HL-60/S4 treated with phorbol 12-myristate 13-acetate at 8.2 ng/mL for 4 days and 3 days (cell line): ENCODE measurements around the gene TBCK.

Experiments used
- in situ Hi-C: fragments of 300-500 bp; cut with MboI; formaldehyde crosslinking; loops from 2 replicates; pipeline ENCODE4 v1.15.0; 2022; ENCODE audit warnings: low sequenced_read_pairs

TBCK gene

DNA sequence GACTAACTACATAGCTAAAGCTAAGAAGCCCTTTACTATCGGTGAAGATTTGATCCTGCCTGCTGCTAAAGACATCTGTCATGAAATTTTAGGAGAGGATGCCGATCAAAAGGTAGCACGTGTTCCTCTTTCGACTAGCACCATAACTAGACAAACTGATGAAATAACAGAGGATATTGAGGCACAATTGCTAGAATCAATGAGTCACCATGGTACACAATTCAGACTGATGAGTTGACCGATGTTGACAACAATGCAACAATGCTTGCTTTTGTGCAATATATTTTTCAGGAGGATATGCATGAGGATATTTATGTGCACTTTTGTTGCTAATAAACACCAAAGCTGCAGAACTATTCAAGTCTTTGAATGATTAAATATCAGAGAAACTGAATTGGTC, 24.3 kb downstream of the TBCK start:
- in situ Hi-C loops: no loop called here

DNA sequence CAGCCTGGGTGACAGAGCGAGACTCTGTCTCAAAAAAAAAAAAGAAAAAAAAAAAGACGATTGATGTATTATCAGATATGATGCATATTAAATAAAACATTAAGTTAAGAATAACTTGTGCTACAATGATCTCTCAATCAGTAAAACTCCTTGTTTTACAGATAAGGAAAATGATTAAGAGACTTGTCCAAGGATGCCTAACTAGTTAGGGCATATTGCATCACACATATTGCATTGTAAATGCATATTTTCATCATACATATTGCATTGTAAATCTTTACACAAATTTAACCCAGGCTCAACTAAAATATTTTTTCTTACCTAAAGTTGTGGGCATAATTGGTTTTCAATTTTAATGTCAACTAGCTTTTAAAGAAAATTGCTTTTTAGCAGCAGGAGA, 26.3 kb downstream of the TBCK start:
- in situ Hi-C loops: no loop called here

DNA sequence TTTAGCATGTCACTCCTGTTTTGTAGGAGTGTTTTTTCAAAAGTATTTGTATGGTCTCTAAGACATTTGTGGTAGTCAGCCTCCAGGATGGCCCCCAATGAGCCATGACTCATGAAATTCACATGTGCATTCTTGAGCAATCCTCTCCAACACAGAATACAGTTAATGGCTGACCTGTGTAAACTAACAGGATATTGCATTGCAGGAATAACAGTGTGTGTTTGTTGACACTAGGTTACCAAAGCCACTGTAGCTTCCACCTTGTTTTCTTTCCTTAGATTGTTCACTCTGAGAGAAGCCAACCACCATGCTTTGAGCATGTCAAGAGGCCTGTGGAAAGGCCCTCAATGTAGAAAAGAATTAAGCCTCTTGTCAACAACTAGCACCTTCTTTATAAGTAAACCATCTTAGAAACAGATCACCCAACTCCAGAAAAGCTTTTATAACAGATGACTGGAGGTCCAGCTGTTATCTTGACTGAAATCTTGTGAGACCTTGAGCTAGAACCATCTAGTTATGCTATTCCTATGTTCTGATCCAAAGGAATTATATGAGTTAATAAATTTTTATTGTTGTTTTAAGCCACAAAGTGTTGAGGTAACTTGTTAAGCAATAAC, 28.5 kb downstream of the TBCK start:
- in situ Hi-C loops: no loop called here

DNA sequence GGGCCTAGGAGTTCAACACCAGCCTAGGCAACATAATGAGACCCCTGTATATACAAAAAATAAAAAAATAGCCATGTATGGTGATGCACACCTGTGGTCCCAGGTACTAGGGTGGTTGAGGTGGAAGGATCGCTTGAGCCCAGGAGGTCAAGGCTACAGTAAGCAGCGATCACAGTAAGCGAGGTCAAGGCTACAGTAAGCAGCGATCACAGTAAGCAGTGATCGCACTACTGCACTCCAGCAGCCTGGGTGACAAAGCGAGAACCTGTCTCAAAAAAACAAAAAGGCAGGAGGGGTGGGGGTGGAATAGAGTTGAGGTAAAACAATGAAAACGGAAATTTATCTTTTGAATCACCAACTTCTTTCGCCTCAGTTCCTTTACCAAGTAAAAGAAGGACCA, 29.4 kb downstream of the TBCK start:
- in situ Hi-C loops: no loop called here

DNA sequence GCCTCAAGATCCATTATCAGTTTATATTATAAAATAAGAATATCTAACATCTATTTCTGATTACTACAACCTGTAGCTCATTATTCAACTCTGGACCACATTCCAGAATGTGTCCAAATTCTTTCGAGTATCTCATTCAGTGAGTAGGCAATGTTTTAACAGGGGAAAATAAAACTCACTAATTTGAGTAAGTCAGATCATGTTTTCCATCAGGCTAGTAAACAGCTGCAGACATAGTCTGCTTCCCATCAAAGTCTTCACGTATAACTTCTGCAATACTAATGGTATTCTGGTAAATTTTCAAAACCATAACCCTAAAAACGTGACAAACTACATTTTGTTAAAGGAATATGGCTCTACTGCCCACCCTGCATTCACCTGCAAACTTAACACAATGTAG, 31.8 kb downstream of the TBCK start:
- in situ Hi-C loops: no loop called here

DNA sequence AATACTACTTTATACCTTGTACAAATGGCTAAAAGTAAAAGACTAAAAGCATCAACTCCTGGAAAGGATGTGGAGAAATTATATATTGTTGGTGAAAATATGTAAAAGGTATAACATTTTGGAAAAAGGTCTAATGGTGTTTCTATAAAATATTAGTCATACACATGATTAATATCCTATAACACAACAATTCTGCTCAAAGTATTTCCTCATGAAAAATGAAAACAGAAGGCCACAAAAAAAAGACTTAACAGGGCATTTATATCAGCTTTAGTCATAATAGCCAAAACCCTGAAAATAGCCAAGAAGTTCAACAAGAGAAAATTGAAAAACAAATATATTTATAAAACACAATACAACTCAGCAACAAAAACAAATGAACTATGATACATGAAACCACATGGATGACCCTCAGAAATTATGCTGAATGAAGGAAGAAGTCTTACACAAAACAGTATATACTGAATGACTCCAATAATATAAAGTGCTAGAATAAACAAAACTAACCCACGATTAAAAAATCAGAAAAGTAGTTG, 38.8 kb downstream of the TBCK start:
- in situ Hi-C loops: no loop called here

DNA sequence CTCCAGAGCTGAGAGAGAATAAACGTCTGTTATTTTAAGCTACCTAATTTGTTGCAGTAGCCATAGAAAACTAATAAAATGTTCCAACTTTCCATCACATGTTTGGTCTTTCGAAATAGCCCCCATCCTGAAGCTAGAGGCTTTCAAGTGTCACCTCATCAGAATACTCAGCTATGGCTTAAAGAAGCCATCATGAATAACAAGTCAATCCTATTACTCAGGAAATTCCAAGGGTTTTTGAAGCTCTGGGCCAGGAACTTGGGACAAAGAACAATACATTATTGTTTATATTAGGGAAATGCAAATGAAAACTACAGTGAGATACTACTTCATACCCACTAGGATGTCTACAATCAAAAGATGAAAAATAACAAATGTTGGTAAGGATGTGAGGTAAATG, 42.2 kb downstream of the TBCK start:
- in situ Hi-C loops: no loop called here

DNA sequence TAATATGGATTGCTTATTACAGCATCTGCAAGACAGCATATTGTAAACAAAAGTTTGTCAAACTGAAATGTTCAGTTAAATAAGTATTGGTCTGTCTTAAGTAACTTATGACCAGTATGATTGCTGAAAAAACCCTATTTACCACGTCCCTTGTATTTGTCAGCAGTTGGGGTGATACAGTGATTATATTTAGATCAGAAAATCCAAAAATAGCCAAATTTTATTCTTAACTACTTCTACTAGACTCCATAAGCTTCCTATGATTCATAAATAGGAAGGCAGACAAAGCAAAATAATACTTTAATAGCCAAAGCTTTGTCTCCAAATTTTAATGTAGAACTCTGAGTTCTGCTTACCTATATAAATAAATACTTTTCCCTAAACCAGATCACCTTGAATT, 45.3 kb downstream of the TBCK start:
- in situ Hi-C loops: no loop called here

DNA sequence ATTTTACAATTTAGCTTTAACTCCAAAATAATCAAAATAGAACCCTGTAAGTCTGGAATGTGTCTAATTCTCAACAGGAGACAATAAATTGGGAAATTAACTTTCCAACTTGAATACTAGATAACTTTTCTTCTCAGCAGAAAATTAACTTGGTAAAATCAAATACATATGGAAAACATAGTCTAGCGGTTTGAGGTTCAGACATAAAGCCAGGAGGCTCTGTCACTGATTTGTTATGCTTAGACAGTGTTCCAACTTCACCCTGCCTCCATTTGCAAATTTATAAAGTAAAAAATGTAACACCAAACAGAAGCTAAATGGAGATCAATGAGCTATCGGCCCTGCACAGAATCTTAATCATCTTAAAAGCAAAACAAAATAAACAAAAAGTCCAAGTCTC, 46.3 kb downstream of the TBCK start:
- in situ Hi-C loops: no loop called here

DNA sequence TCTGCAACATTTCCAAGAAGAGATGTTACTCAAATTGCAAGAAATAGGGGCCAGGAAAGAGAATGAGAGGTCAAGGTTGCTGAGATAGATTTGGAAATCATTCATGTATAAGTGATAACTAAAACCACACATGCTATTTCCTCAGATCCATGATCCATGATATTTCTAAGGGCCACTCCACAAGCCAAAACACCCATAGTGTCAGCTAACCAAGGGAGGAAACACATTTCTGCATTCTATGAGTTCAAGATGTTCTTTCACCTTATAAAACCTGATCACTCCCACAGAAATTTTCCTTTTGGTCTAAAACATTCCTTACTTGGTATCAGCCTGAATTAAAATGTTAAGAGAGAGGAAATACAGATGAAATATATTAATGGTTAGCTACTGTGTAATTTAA, 47.2 kb downstream of the TBCK start:
- in situ Hi-C loops: no loop called here

DNA sequence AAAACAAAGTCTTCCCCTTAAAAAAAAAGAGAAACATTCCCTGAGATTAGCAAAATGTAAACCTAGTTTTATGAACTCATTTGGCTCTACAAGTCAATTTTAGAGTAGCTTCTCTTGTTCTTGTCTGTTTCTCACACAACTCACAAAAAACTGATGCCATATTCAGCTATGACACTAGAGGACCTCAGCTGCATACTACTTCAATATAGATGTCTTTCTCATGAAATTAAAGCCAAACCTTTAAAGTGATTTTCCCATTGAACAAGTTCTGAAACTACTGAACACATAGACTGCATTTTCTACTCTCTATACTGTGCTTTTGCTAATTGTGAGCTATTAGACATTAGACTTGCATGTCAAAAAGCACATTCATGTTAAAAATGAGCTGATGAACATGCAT, 49.8 kb downstream of the TBCK start:
- in situ Hi-C loops: no loop called here

DNA sequence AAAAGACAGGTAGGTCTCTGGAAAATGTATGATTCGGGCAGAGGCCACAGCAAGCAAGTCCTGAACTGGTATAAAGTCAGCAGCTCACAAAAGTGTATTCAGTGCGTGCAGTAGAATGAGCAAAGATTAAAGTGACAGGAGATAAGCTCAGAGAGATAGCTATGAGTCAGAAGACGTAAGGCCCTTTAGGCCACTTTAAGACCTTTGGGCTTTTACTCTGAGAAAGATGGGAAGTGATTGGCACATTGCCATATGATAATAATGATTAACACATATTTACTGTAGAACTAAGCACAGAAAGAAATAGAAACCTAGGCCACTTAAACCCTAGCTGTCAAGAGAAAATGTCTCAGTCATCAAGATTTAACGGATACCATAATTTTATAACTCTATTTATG, 51.7 kb downstream of the TBCK start:
- in situ Hi-C loops: no loop called here

DNA sequence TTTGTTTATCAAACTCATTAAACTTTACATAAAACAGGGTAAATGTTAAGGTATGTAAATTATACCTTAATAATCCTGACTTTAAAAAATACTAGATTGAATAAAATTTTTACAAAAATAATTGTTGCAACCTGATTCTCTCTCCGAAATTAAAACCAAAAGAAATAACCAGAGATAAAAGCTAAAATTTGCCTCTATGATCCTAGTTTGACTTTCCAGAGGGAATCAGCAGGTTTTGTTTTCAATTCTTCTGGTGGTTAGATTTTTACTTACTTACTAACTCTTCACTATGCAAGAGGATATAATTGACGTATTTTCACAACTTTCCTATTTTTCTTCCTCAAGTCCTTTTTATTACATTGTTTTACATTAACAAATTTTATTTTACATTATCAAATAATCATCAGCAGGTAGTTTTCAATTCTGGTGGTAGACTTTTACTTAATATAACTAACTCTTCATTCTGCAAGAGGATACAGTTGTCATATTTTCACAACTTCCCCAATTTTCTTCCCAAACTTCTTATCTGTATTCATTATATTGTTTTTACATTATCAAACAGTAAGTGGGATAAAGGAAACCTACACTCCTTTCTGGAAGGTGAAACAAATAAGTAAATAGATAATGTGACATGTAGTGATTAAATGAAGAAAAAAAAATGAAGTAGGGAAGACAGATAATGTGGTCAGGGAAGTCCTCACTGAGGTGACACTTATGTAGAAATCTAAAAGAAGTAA, 52.2 kb downstream of the TBCK start:
- in situ Hi-C loops: no loop called here

DNA sequence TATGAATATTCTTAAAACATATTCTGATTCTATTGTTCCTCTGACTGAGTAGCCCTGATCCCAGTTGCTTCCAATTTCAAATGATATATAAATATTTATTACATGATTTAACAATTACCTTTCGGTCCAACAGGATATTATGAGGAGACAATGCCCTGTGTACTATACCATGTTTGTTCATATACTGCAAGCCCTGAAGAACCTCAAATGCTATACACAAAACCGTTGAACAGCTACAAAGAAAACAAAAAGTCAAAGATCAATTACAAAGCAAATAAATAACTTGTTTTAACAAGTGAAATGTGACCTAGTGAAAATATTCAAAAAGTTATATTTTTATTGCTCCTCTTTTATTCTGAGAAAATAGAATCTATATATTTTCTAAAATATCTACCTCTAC, 54.0 kb downstream of the TBCK start:
- in situ Hi-C loops: no loop called here

DNA sequence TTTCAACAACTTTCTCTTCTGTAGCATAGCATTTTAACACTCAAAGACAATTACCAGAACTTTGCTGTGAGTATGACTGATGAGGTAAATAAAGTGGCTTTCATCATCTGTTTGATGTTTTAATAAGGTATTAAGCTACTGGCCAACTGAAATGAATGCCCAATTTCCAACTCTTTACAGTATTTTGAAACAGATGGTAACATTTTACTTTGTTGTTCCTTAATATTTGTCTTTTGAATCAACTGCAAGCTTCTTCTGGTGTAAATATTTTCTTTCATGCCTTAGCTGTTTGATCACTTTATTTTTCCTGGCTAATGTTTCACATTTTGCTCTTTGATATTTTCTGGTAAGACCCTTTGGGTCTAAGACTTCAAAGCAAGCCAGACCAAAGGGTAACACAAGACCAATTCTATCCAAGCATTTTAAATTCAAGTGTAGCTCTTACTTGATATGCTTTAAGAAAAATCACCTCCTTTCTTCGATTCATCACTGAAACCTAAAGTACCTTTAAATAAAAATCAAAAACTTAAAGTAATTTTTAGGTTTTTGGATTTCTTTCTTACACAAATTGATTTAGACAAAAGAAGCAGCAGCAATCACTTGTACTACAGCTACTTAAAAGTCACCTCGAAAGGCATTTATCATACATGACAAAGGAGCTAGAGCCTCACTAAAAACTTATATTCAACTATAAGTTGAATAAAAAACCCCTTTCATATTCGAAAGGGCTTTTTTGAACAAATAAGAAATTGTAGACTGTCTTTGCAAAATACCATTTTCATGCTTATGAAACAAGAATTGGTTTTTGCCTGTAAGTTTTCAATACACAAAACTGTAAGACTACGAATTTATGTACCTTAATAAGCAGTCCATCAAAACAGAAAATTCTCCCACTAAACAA, 57.6 kb downstream of the TBCK start:
- in situ Hi-C loops: no loop called here

DNA sequence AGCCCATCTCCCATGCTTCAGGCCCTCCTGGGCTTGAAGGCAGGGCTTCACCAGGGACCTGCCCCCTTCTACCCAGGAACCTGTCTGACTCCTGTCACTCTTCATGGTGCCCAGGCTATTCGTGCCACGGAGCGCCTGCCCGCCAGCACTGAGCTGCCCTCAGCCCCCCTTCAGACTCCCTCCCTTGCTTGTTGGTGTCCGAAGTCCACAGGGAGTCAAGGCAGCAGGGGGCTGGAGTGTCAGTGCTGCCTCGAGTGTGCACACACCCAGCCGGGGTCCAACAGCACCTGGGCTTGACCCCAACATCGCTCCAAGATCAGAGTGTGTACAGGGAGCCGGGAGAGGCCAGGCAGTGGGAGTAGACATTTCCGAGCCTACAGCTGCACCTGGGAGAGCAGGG, 59.8 kb downstream of the TBCK start:
- in situ Hi-C loops: no loop called here

DNA sequence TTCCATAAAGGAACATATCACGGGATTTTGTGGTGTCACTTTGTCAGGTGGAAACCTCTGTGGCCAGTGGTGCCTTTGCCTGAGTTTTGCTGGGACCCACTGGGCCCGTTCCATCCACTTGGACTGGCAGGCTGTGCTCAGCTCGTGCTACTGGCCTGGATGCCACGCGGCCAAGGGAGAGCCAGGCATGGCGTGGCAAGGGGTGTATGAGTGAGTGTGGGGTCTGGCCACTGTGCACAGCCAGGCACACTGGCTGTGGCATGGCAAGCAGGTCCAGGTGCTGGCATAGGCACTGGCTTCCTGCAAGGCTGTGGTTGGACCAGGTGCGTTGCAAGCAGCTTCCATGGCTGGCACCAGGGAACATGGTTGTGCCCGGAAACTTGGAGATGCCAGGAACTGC, 60.8 kb downstream of the TBCK start:
- in situ Hi-C loops: no loop called here

DNA sequence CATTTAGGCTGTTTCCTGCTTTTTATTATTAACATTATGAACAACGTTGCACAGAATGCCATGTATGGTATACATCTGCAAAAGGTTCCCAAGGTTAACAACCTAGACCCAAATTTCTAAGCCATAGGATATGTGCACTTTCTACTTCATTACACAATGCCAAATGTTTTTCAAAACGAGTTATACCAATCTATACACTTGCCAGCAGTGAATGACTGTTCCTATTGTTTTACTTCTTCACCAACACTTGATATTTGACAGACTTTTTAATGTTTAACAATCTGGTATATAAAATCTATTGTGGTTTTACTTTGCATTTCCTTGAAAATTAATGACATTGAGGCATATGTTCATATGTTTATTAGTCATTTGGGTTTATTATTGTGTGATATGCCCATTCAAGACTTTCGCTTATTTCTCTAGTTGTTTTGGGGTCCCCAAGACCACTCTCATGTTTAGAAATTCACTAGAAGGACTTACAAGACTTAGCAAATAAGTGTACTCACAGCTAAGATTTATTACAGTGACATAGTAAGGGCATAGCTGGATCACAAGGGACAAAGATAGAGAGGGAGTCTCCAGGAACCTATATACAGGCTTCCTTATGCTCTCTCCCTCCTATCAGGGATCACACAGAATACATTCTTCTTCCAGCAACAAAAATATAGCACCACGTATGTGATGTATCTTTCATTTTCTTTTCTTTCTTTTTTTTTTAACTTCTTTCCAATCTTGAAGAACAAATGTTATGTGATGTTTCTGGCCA, 62.5 kb downstream of the TBCK start:
- in situ Hi-C loops: no loop called here

DNA sequence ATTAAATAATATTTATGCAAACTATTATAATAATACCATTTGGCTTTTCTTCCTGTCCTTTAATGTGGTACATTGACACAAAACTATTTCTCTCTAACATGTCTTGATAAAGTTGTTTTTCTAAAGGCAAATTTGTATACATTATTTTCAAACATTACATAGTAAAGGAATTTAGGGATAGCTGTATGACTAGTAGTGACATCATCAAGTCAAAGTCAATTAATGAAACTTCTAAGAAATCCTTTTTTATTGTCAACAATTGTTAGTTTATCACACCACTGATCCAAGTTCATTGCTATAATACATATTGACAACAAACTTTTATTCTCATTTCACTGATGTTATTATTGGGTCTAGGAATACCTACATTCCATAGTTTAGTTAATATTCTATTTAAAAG, 68.4 kb downstream of the TBCK start:
- in situ Hi-C loops: no loop called here

DNA sequence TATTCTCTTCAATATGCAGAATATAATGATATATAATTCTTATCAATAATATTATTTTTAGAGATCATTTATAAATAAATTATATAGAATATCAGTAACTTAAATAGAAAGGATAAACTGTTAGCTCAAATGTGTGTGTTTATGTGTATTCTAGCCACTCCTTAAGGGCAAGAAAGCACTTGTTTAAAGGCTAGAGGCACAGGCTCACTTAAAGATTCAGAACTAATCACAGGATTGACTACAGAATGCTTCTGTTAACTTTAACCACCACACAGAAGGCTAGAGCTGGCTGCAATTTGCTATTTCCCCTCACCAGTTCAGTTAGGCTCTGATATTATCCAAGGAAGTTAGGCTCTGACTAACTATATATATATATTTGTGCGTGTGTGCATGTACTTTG, 69.6 kb downstream of the TBCK start:
- in situ Hi-C loops: no loop called here

DNA sequence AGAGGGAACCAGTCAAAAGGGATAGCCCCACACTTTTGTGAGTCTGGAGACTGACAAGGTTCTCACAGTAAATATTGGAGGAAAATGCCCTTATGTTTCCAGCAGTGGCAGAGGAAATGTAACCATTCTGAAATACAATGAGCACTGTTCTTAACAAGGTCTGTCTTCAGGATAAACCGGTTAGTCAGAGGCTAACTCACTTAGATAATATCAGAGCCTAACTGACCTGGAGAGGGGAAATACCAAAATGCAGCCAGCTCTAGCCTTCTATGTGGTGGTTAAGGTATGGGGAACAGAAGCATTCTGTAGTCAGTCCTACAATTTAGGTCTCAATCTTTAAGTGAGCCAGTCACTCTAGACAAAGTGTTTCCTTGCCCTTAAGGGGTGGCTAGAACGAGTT, 70.8 kb downstream of the TBCK start:
- in situ Hi-C loops: no loop called here
